GM23338 (cell line): ENCODE measurements around the gene CTSF. TPM values are rescaled to one million over a fixed set of nuclear protein-coding genes. Genes with fewer than 3 reads are reported as not detected.

ENCODE experiments used
- ATAC-seq: fragments of 200-7000 bp; cut with Tn5 transposase; 3 replicates; pipeline ENCODE4 v1.9.1; 2020
- DNase-seq: peaks from one replicate; pipeline ENCODE4 v3.0.0-alpha.2; 2015; ENCODE audit warnings: low spot score
- H2AFZ ChIP-seq: fragments of 200-600 bp; sonication (generic); 2 replicates; pipeline ENCODE4 v1.8.0; 2016; ENCODE audit warnings: antibody characterized with exemption, mild to moderate bottlenecking, moderate library complexity
- H3F3A ChIP-seq: fragments of 200-600 bp; sonication (generic); replicated peaks from 2 replicates; pipeline ENCODE4 v1.8.0; 2017; ENCODE audit warnings: antibody characterized with exemption, mixed run types, low read depth
- H3K27ac ChIP-seq: fragments of 200-600 bp; sonication (generic); 2 replicates; pipeline ENCODE4 v1.6.1; 2016; ENCODE audit warnings: low read depth
- H3K27me3 ChIP-seq: fragments of 200-600 bp; sonication (generic); 2 replicates; pipeline ENCODE4 v1.8.0; 2016; ENCODE audit warnings: mild to moderate bottlenecking, mixed run types, moderate library complexity; ENCODE audit not compliant: insufficient read depth
- H3K36me3 ChIP-seq: fragments of 200-600 bp; sonication (generic); 2 replicates; pipeline ENCODE4 v1.8.0; 2016; ENCODE audit warnings: mild to moderate bottlenecking; ENCODE audit not compliant: insufficient read depth
- H3K4me1 ChIP-seq: fragments of 200-600 bp; sonication (generic); 2 replicates; pipeline ENCODE4 v1.8.0; 2016; ENCODE audit warnings: mild to moderate bottlenecking, moderate library complexity; ENCODE audit not compliant: insufficient read depth
- H3K4me2 ChIP-seq: fragments of 200-600 bp; sonication (generic); 2 replicates; pipeline ENCODE4 v1.7.1; 2017; ENCODE audit warnings: mixed run types
- H3K4me3 ChIP-seq: fragments of 200-600 bp; sonication (generic); 2 replicates; pipeline ENCODE4 v1.6.1; 2016; ENCODE audit warnings: mixed run types
- H3K79me2 ChIP-seq: fragments of 200-600 bp; sonication (generic); replicated peaks from 2 replicates; pipeline ENCODE4 v1.8.0; 2017; ENCODE audit warnings: mild to moderate bottlenecking; ENCODE audit not compliant: insufficient read depth
- H3K9me2 ChIP-seq: fragments of 200-600 bp; sonication (generic); 2 replicates; pipeline ENCODE4 v1.8.0; 2017; ENCODE audit not compliant: insufficient read depth
- H4K20me1 ChIP-seq: fragments of 200-600 bp; sonication (generic); replicated peaks from 2 replicates; pipeline ENCODE4 v1.8.0; 2017; ENCODE audit warnings: mild to moderate bottlenecking; ENCODE audit not compliant: insufficient read depth
- H3K27ac Mint-ChIP-seq: 2 replicates; pipeline ENCODE4 v1.8.0; 2020; ENCODE audit warnings: inconsistent platforms, mild to moderate bottlenecking, moderate library complexity, mixed read lengths
- H3K27me3 Mint-ChIP-seq: 3 replicates; pipeline ENCODE4 v1.8.0; 2022; ENCODE audit warnings: low read depth, mild to moderate bottlenecking, moderate library complexity, mixed read lengths, inconsistent platforms; ENCODE audit not compliant: insufficient read depth, poor library complexity
- H3K36me3 Mint-ChIP-seq: 3 replicates; pipeline ENCODE4 v1.8.0; 2021; ENCODE audit warnings: low read depth, mild to moderate bottlenecking, inconsistent platforms, moderate library complexity, mixed read lengths
- H3K4me1 Mint-ChIP-seq: 3 replicates; pipeline ENCODE4 v1.8.0; 2020; ENCODE audit warnings: mild to moderate bottlenecking, inconsistent platforms, mixed read lengths
- H3K4me3 Mint-ChIP-seq: 3 replicates; pipeline ENCODE4 v1.8.0; 2021; ENCODE audit warnings: moderate library complexity, mild to moderate bottlenecking, inconsistent platforms, mixed read lengths
- H3K9me3 Mint-ChIP-seq: 3 replicates; pipeline ENCODE4 v1.8.0; 2020; ENCODE audit warnings: moderate library complexity, mild to moderate bottlenecking, inconsistent platforms, mixed read lengths
- CREB1 ChIP-seq: fragments of 250-450 bp; sonication (Bioruptor Pico); IDR thresholded peaks from 2 replicates; pipeline ENCODE4 v1.5.0; 2020; ENCODE audit warnings: low read depth, mild to moderate bottlenecking, moderate library complexity
- EZH2 ChIP-seq: fragments of 200-600 bp; sonication (generic); IDR thresholded peaks from one replicate; pipeline ENCODE4 v1.8.0; 2017; ENCODE audit warnings: antibody characterized with exemption, mild to moderate bottlenecking, low read depth; ENCODE audit not compliant: unreplicated experiment
- EZH2phosphoT487 ChIP-seq: fragments of 200-600 bp; sonication (generic); IDR thresholded peaks from one replicate; pipeline ENCODE4 v1.8.1; 2018; ENCODE audit warnings: antibody characterized with exemption; ENCODE audit not compliant: unreplicated experiment
- JUNB ChIP-seq: IDR thresholded peaks from one replicate; pipeline ENCODE4 v1.6.1; 2016; ENCODE audit warnings: antibody characterized with exemption; ENCODE audit not compliant: unreplicated experiment
- NANOG ChIP-seq: IDR thresholded peaks from 2 replicates; pipeline ENCODE4 v1.6.1; 2016; ENCODE audit warnings: antibody characterized with exemption, borderline replicate concordance
- STAT1 ChIP-seq: IDR thresholded peaks from one replicate; pipeline ENCODE4 v1.6.1; 2016; ENCODE audit warnings: antibody characterized with exemption; ENCODE audit not compliant: unreplicated experiment
- ZNF114 ChIP-seq: fragments of 250-450 bp; sonication (Bioruptor Pico); IDR thresholded peaks from 2 replicates; pipeline ENCODE4 v1.5.0; 2020; ENCODE audit warnings: mild to moderate bottlenecking, moderate library complexity
- ZNF331 ChIP-seq: fragments of 250-450 bp; sonication (Bioruptor Pico); IDR thresholded peaks from 2 replicates; pipeline ENCODE4 v1.5.0; 2020; ENCODE audit warnings: low read depth, mild to moderate bottlenecking, moderate library complexity
- polyA plus RNA-seq: library from polyadenylated mRNA; unstranded; fragments of >200 nt; fragmentation: Nextera tagmentation; extraction: Ambion mirVana; gene quantifications from 2 replicates; pipeline ENCODE4 v1.2.1, GENCODE V29; 2016
- total RNA-seq: library from RNA; depleted of rRNA; stranded (reverse); fragments of >200 nt; shearing (Covaris generic); gene quantifications from 2 replicates; pipeline ENCODE4 v1.2.3, GENCODE V29; 2014
- TF ChIP-seq, protein P1 (sequence below): IDR thresholded peaks from 2 replicates; pipeline ENCODE4 v1.6.1; 2016; ENCODE audit warnings: antibody characterized with exemption
- TF ChIP-seq, protein P2 (sequence below): IDR thresholded peaks from one replicate; pipeline ENCODE4 v1.6.1; 2018; ENCODE audit warnings: antibody characterized with exemption; ENCODE audit not compliant: unreplicated experiment
- TF ChIP-seq, protein P3 (sequence below), 2 experiments: fragments of 200-600 bp in 1 of 2; sonication (generic) in 1 of 2; conservative IDR thresholded peaks; 2 replicates each; pipeline versions ENCODE4 v1.5.1 to v1.6.1; 2016 to 2017; ENCODE audit warnings: antibody characterized with exemption in 2 of 2, low read depth in 2 of 2, mild to moderate bottlenecking in 2 of 2, moderate library complexity in 1 of 2

Gene CTSF
- total and polyA plus RNA-seq, 2 experiments from 2014 or later, result 20.4 to 51.1 TPM

DNA sequence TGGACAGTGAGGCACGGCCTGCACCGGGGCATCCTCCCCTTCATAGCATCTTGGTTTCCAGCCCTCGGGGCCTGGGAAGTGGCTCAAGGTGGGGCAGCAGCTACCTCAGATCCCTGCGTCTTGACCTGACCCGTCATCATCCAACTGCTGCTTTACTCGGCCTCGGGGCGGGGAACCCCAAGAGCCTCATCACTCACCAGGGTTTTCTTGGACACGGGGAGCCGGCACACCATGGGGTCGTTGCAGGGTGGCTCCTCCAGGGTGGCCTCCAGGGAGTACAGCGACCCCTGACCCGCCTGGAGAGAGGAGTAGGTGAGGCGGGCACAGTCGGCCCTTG, 651 bp downstream of the CTSF start:
- H3K36me3 Mint-ChIP-seq, result peaks cover 5% of the 10 kb centered on the region; the same call in 2 of the 3 replicates
- no peaks in the 10 kb centered on the region for H4K20me1 ChIP-seq
- no peak overlapping the region for H3K27ac ChIP-seq
- peaks cover 10% of the 10 kb centered on the region; the same call in 2 of the 3 replicates for H3K9me3 Mint-ChIP-seq
- no peak overlapping the region for H3K27ac Mint-ChIP-seq
- TF ChIP-seq ZNF331 (CRISPR knock-in tag), result no peak
- no peak for TF ChIP-seq JUNB
- TF ChIP-seq, protein P1, sequence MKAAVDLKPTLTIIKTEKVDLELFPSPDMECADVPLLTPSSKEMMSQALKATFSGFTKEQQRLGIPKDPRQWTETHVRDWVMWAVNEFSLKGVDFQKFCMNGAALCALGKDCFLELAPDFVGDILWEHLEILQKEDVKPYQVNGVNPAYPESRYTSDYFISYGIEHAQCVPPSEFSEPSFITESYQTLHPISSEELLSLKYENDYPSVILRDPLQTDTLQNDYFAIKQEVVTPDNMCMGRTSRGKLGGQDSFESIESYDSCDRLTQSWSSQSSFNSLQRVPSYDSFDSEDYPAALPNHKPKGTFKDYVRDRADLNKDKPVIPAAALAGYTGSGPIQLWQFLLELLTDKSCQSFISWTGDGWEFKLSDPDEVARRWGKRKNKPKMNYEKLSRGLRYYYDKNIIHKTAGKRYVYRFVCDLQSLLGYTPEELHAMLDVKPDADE, result no peak
- H3K4me3 Mint-ChIP-seq, result peak overlapping the region; percentile 58
- H3K27me3 Mint-ChIP-seq, result peaks cover 22% of the 10 kb centered on the region
- H2AFZ ChIP-seq, result peak overlapping the region; percentile 66; the same call in 1 of the 2 replicates
- peak overlapping the region; percentile 57 for H3K4me3 ChIP-seq
- peaks cover 23% of the 10 kb centered on the region for H3K4me1 ChIP-seq
- ATAC-seq (no peak), DNase-seq (no peak)
- H3K79me2 ChIP-seq, result no peaks in the 10 kb centered on the region
- peaks cover 19% of the 10 kb centered on the region for H3K4me1 Mint-ChIP-seq
- no peaks in the 10 kb centered on the region for H3K9me2 ChIP-seq
- no peaks in the 10 kb centered on the region for H3K36me3 ChIP-seq
- H3K4me2 ChIP-seq, result peak overlapping the region; percentile 78
- H3K27me3 ChIP-seq, result peaks cover 6% of the 10 kb centered on the region; the same call in 1 of the 2 replicates
- H3F3A ChIP-seq, result peaks cover 6% of the 10 kb centered on the region; the same call in 1 of the 2 replicates

DNA sequence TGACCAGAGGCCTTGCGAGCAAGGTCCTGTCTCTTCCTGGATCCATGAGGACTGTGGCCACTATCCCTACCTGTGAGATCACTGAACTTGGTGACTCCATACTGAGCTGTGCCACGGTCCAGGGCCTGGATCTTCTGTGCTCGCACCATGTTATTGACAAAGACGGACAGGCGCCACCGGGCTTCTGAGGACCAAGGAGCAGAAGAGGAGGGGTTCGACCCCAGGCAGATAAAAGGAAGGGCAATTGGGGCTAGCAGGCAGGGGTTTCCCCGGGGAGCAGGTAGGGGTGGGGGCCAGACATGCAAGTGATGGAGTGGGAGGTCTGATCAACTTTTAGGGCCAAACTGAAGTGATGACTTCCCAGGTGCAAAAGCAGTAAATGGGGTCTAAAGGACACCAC, 2.2 kb downstream of the CTSF start:
- no peak overlapping the region for H3K4me2 ChIP-seq
- no peak for ATAC-seq
- no peaks in the 10 kb centered on the region for H3K36me3 ChIP-seq
- TF ChIP-seq STAT1, result no peak
- no peak for TF ChIP-seq CREB1 (CRISPR knock-in tag)
- TF ChIP-seq NANOG, result no peak
- TF ChIP-seq ZNF331 (CRISPR knock-in tag), result no peak
- TF ChIP-seq, protein P1, result no peak
- TF ChIP-seq EZH2, result no peak
- Mint-ChIP-seq H3K4me3 (no peak overlapping the region), H3K27me3 (peaks cover 24% of the 10 kb centered on the region), H3K27ac (no peak overlapping the region), H3K4me1 (peaks cover 19% of the 10 kb centered on the region), H3K9me3 (peaks cover 6% of the 10 kb centered on the region; the same call in 2 of the 3 replicates), H3K36me3 (peaks cover 6% of the 10 kb centered on the region; the same call in 2 of the 3 replicates)
- H3F3A ChIP-seq, result peaks cover 6% of the 10 kb centered on the region; the same call in 1 of the 2 replicates
- H3K27ac ChIP-seq, result no peak overlapping the region
- peaks cover 6% of the 10 kb centered on the region; the same call in 1 of the 2 replicates for H3K27me3 ChIP-seq
- no peaks in the 10 kb centered on the region for H3K9me2 ChIP-seq
- no peaks in the 10 kb centered on the region for H4K20me1 ChIP-seq
- no peaks in the 10 kb centered on the region for H3K79me2 ChIP-seq
- no peak overlapping the region for H3K4me3 ChIP-seq
- no peak for DNase-seq
- peaks cover 20% of the 10 kb centered on the region for H3K4me1 ChIP-seq
- no peak overlapping the region for H2AFZ ChIP-seq

DNA sequence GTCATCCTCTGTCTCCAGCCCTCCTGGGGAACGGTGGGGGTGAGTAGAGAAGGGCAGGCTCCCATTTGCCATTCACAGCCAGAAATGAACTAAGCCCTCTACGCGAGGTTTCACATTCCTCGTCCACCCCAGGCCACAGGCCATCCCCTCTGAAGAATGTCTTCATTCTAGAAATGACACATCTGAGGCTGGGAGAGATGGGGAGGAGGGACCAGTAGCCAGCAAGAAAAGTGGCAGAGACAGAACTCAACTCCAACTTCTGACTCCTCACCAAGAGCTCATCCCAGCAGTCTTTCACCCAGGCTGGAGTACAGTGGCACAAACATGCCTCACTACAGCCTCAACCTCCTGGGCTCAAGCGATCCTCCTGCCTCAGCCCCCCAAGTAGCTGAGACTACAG, 3.4 kb downstream of the CTSF start:
- no peak for ATAC-seq
- TF ChIP-seq JUNB (no peak), STAT1 (no peak), ZNF114 (CRISPR knock-in tag) (no peak), NANOG (no peak), ZNF331 (CRISPR knock-in tag) (no peak), EZH2 (no peak), EZH2phosphoT487 (no peak)
- TF ChIP-seq, protein P2, sequence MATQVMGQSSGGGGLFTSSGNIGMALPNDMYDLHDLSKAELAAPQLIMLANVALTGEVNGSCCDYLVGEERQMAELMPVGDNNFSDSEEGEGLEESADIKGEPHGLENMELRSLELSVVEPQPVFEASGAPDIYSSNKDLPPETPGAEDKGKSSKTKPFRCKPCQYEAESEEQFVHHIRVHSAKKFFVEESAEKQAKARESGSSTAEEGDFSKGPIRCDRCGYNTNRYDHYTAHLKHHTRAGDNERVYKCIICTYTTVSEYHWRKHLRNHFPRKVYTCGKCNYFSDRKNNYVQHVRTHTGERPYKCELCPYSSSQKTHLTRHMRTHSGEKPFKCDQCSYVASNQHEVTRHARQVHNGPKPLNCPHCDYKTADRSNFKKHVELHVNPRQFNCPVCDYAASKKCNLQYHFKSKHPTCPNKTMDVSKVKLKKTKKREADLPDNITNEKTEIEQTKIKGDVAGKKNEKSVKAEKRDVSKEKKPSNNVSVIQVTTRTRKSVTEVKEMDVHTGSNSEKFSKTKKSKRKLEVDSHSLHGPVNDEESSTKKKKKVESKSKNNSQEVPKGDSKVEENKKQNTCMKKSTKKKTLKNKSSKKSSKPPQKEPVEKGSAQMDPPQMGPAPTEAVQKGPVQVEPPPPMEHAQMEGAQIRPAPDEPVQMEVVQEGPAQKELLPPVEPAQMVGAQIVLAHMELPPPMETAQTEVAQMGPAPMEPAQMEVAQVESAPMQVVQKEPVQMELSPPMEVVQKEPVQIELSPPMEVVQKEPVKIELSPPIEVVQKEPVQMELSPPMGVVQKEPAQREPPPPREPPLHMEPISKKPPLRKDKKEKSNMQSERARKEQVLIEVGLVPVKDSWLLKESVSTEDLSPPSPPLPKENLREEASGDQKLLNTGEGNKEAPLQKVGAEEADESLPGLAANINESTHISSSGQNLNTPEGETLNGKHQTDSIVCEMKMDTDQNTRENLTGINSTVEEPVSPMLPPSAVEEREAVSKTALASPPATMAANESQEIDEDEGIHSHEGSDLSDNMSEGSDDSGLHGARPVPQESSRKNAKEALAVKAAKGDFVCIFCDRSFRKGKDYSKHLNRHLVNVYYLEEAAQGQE, result no peak
- TF ChIP-seq, protein P3, sequence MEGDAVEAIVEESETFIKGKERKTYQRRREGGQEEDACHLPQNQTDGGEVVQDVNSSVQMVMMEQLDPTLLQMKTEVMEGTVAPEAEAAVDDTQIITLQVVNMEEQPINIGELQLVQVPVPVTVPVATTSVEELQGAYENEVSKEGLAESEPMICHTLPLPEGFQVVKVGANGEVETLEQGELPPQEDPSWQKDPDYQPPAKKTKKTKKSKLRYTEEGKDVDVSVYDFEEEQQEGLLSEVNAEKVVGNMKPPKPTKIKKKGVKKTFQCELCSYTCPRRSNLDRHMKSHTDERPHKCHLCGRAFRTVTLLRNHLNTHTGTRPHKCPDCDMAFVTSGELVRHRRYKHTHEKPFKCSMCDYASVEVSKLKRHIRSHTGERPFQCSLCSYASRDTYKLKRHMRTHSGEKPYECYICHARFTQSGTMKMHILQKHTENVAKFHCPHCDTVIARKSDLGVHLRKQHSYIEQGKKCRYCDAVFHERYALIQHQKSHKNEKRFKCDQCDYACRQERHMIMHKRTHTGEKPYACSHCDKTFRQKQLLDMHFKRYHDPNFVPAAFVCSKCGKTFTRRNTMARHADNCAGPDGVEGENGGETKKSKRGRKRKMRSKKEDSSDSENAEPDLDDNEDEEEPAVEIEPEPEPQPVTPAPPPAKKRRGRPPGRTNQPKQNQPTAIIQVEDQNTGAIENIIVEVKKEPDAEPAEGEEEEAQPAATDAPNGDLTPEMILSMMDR (conservative IDR thresholded peaks at IDR 0.05; ENCODE audit: low read depth in 2 of 2), result no peak

More for the DNA sequence above, 3.4 kb downstream of the CTSF start:
- H3K36me3 ChIP-seq, result no peaks in the 10 kb centered on the region
- H3K4me1 ChIP-seq, result peaks cover 9% of the 10 kb centered on the region
- H3K9me2 ChIP-seq, result no peaks in the 10 kb centered on the region
- H3K27me3 ChIP-seq, result peaks cover 6% of the 10 kb centered on the region; the same call in 1 of the 2 replicates
- no peaks in the 10 kb centered on the region for H4K20me1 ChIP-seq
- no peak overlapping the region for H2AFZ ChIP-seq
- H3F3A ChIP-seq, result peaks cover 6% of the 10 kb centered on the region; the same call in 1 of the 2 replicates
- H3K27ac ChIP-seq, result no peak overlapping the region
- no peak for DNase-seq
- H3K4me1 Mint-ChIP-seq, result peaks cover 8% of the 10 kb centered on the region; the same call in 2 of the 3 replicates
- H3K27me3 Mint-ChIP-seq, result peaks cover 20% of the 10 kb centered on the region
- H3K9me3 Mint-ChIP-seq, result peaks cover 6% of the 10 kb centered on the region; the same call in 2 of the 3 replicates
- H3K36me3 Mint-ChIP-seq, result peaks cover 8% of the 10 kb centered on the region; the same call in 2 of the 3 replicates
- H3K4me2 ChIP-seq, result no peak overlapping the region
- H3K4me3 ChIP-seq, result no peak overlapping the region
- no peaks in the 10 kb centered on the region for H3K79me2 ChIP-seq
- H3K27ac Mint-ChIP-seq, result no peak overlapping the region
- no peak overlapping the region for H3K4me3 Mint-ChIP-seq
